Fibroblast of the conjunctiva (primary cell): Measurements from ENCODE around the gene ODAD3.

Experiments used
- DNase-seq: peaks from one replicate; pipeline ENCODE4 v3.0.0-alpha.2; 2010; ENCODE audit warnings: low read depth

Gene ODAD3

GRCh38 chr19:11375143-11375948, 59.6 kb downstream of the ODAD3 start:
- DNase-seq = no peak

GRCh38 chr19:11374433-11375142, 60.3 kb downstream of the ODAD3 start, which contains the start of gene SWSAP1:
Gene SWSAP1 (plus strand): TSS chr19:11374666. CDS start chr19:11374681, 15 bp downstream.
- peak; percentile 99 for DNase-seq

GRCh38 chr19:11373885-11374432, 61.0 kb downstream of the ODAD3 start:
- DNase-seq = no peak

GRCh38 chr19:11373166-11373884, 61.6 kb downstream of the ODAD3 start:
- DNase-seq = no peak

- no peak for DNase-seq
These were observed 64.2 kb downstream of the ODAD3 start for GRCh38 chr19:11370744-11371143.
